ENCODE data around the gene KCNG3.

KCNG3 gene, protein sequence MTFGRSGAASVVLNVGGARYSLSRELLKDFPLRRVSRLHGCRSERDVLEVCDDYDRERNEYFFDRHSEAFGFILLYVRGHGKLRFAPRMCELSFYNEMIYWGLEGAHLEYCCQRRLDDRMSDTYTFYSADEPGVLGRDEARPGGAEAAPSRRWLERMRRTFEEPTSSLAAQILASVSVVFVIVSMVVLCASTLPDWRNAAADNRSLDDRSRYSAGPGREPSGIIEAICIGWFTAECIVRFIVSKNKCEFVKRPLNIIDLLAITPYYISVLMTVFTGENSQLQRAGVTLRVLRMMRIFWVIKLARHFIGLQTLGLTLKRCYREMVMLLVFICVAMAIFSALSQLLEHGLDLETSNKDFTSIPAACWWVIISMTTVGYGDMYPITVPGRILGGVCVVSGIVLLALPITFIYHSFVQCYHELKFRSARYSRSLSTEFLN

DNA sequence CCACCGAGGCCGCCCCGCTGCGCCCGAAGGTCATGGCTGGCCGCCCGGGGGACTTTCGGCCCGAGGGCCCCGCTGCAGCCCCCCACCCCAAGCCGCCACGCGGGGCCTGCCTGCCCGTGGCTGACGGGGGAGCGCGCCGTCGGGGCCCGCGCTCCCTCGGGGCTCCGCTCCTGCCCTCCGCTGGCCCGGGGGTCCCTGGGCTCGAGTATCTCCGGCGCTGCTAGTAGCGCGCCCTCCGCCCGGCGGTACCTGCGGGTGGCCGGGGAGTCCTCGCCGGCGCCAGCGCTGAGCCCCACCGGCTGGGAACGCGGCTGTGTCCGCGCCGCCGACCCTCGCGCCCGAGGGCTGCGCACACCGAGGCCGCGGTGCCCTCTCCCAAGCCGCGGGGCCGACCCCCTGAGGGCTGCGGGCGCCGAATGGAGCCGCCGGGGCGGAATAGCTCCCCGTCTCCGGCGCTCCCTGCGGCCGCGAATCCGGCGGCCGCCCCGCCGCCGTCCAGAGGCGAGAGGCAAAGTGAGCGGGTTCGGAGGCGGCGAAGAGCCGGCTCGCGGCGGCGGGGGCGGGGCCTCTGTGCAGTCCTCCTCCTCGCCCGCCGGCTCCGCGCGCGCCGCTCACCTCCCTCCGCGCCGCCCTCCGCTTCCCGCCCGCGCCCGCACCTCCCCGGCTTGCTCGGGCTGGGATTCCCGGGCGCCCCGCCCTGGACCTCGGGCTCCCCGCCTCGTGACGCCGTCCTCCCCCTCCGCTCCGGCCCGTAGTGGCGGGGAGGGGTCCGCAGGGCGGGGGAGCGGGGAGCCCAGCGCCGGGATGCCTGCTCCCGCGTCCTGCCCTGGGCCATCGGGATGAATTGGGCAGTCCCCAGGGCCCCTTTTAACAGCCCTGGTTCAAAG is at the start of gene KCNG3:
TSS of gene KCNG3 (minus strand) at position 515 of the 887 bp plus-strand sequence. CDS start at position 34, 481 bp downstream.
- DNase-seq (ENCODE audit: low read depth) = peak; percentile 72

DNA sequence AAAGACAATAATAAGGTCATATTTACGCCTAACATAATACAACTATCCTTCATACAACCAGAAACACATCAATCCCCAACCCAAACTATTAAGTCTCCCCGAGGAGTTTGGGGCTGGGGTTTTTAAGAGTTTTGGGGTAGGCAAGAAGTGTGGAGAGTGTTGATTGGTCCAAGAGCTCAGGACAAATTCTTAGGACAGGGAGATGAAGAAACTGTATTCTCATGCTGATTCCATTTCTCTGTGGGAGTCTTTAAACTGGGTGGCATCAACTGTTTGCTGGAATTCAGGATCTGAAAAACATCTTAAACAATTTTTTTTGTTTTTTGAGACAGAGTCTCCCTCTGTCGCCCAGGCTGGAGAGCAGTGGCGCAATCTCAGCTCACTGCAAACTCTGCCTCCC is 49.1 kb upstream of the KCNG3 start:
- DNase-seq (ENCODE audit: low read depth) = no peak

DNA sequence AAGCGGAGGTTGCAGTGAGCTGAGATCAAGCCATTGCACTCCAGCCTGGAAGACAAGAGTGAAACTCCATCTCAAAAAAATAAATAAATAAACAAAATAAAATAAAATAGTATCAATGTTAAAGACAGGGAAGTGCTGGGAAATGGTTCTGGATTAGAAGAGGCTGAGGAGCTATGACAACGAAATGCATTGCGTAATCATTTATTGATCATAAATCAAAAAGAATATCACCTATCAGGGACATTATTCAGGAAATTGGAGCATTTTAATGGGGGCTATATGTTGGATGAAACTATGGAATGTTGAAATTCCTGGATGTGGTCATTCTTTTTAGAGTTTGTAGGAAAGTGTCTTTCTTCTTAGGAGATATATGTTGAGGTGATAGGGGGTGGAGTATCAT is 43.7 kb upstream of the KCNG3 start:
- no peak for DNase-seq (ENCODE audit: low read depth)

DNA sequence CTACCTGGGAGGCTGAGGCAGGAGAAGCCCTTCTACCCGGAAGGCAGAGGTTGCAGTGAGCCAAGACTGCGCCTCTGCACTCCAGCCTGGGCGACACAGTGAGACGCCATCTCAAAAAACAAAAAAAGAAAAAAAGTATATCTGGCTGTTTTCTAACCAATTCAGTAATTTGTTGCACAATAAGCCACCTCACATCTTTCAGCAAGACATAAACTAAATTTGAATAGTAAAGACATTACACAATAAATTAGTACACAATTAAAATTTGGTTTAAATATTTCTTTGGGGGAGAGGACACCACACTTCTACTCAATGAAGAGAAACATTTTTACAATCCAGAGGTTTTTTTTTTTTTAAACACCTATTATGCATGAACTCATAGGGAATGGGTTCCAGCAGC is 38.6 kb upstream of the KCNG3 start:
- DNase-seq (ENCODE audit: low read depth) = no peak

DNA sequence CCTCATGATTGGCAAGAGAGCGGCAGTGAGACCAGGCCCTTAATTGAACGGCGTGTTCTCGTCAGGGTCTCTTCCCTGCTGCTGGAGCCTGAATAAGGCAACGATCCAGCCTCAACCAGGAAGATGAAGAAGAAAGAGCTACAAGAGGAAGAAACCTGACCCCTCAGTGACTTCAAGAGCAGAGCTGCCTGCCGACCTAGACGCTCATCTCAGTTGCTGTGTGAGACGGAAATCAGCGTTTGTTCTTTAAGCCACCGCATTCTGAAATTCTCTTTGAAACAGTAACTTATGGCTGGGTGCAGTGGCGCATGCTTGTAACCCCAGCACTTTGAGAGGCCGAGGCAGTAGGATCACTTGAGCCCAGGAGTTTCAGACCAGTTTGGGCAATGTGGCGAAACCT is 29.6 kb upstream of the KCNG3 start:
- no peak for DNase-seq (ENCODE audit: low read depth)

DNA sequence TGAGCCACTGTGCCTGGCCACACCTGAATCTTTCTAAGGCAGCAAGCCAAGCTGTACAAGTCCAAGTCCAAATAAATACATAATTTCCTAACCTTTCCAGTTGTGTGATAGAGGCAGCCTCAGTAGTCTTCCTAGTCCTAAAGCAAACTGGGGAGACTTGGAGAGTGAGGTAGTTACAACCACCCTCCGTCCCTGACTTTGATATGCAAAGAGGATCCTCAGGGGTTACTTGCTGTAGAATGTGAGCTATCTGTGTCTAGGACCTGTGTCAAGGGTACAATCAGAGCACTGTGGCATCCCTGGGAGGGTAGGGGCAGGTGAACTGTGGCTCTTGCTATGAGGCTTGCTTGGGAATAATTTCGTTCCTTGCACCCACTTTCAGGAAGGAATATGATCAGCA is 28.3 kb upstream of the KCNG3 start:
- no peak for DNase-seq (ENCODE audit: low read depth)

DNA sequence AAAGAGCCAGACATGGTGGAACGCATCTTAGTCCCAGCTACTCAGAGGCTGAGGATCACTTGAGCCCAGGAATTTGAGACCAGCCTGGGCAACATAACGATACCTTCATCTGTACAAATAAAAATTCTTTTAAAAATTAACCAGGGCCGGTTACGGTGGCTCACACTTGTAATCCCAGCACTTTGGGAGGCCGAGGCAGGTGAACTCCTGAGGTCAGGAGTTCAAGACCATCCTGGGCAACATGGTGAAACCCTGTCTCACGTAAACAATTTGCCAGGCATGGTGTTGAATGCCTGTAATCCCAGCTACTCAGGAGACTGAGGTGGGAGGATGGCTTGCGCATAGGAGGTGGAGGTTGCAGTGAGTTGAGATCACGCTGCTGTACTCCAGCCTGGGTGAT is 25.8 kb upstream of the KCNG3 start:
- no peak for DNase-seq (ENCODE audit: low read depth)

DNA sequence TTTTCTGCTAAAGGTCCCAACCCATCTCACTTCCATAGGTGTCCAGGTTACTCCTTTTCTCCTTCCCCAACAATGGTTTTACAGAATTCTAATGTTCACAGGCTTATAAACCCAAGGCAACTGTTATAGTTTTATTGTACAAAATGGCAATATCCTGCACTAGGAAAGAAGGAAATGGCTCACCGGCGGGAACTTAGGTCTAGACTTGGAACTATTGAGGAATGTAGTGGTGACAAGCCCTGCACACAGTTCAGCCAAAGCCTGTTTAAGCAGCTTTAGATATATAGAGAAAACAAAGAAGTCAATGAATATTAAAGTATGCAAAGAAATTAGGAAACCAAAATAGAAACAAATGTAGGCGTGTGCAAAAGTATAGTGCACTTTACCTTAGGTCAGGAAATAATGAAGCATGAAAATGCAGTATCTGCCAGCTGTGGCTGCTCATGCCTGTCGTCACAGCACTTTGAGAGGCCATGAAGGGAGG is 22.7 kb upstream of the KCNG3 start:
- DNase-seq (ENCODE audit: low read depth) = no peak

DNA sequence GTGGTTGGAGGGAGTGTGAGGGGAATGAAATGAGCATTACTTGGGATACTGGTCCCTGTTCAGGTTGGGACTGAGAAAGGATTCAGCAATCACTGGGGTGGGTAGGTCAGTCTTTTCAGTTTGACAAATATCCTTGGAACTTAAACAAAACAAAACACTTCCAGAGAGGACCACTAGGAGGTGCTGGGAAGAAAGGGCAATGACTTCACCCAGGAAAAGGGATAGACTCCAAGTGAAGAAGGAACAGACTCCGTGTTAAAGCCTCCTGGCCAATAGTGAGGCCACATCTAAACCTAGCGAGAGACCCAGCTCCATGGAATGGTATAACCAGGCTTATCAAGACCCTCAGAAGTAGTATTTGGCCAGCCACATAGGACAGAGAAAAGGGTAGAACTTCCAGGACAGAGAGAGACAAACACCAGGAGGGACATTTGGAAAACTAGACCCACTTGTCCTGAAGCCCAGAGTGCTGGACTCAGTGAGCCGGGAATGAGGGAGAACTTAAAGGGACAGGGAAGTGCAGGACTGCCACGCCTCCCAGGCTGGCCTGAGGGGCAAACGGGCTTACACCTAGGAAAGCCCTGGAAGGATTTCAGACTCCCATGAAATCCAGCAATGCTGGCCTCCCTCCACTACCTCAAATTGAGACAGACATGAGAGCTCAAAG is 19.6 kb upstream of the KCNG3 start:
- no peak for DNase-seq (ENCODE audit: low read depth)

DNA sequence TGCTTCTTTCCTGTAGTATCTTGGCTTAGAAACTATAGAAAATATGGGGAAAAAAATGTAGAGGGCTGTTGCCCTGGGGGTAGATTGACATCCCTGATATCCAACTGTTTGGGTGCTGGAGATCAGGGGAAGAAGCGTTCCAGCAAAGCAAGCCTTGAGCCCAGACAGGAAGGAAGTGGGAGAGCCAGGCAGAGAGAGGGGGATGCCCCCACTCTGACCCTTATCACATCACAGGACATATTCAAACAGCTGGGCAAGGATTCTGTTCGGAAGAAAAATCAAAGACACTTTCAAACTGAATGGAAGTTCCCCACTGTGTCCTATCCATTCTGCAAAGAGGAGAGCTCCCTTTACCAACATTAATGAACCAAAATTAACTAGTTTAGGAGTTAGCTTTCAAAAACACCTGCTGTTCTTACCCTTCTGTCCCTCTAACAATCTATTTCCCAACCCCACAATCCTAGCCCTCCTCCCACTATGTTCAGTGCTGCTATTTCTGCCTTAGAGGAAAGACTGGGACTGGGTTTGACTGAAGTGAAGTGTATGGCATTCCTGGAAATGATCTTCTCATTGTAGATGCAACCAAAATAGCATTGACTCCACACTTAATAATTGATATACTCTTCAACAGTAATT is 16.9 kb upstream of the KCNG3 start:
- DNase-seq (ENCODE audit: low read depth) = no peak

DNA sequence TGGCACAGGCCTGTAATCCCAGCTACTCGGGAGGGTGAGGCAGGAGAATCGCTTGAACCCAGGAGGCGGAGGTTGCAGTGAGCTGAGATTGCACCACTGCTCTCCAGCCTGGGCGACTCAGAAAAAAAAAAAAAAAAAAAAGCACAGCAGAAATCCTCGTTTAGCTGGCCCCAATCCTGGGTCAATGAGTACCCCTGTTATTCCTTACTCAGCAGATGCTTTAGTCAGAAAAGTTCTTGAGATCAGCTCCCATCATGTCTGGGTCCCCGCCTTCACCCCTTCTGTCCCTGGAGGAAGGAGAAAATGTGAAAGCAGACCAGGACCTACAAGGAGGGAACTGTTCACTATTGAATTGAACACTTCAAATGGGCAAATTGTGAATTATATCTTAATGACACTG is 16.4 kb upstream of the KCNG3 start:
- no peak for DNase-seq (ENCODE audit: low read depth)

DNA sequence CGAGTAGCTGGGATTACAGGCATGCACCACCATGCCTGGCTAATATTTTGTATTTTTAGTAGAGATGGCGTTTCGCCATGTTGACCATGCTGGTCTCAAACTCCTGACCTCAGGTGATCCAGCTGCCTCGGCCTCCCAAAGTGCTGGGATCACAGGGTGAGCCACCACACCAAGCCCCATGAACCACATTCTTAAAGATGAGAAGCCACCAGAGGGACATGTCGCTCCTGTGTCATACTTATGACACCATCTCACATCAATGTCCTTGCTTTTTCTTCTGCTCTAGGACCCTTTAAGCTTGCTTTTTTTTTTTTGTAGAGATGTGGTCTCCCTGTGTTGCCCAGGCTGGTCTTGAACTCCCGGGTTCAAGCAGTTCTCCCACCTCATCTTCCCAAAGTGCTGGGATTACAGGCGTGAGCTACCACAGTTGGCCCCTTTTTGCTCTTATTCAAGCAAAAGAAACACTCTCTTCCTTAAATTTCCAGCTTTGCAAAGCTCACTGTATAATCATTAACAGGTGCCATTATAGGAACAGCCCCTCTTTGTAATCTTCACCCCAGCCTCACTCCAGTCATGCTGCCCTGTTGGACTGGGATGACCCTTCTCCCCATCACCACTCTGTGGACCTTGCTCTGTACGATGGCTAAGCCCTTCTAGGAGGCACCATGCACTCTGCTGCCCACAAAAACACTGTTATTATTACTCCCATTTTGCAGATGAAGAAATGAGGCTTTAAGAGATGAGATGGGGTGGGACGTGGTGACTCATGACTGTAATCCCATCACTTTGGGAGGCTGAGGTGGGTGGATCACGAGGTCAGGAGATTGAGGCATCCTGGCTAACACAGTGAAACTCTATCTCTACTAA is 10.8 kb upstream of the KCNG3 start:
- DNase-seq (ENCODE audit: low read depth) = no peak

DNA sequence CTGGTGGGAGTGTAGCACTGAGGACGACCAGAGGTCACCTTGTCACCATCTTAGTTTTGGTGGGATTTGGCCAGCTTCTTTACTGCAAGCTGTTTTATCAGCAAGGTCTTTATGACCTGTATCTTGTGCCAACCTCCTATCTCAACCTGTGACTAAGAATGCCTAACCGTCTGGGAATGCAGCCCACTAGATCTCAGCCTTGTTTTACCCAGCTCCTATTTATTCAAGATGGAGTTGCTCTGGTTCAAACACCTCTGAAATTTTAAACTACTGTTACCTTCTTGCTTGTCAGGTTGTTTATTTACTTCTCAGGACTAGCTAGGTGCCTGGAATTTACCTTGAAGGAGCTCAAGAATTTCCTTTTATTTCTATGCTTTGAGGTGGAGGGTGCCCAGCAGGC is 9.5 kb upstream of the KCNG3 start:
- no peak for DNase-seq (ENCODE audit: low read depth)

DNA sequence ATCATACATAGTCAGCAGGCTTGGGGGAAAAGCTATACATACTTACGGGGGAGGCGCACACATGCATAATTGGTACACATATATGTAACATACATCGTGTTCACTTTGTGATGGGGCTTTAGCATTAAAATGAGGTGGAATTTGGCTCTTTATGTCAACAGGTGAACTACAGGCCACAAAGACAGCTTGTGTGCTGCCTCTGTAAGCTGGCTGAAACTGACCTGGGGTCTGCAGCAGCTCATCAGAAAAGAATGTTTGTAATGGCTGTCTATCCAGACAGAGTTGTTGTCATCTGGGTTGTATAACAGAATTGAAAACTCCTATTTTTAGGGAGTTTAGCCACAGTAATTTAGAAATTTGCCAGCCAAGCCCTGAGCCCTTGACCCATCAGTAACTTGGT is 4.7 kb upstream of the KCNG3 start:
- no peak for DNase-seq (ENCODE audit: low read depth)

DNA sequence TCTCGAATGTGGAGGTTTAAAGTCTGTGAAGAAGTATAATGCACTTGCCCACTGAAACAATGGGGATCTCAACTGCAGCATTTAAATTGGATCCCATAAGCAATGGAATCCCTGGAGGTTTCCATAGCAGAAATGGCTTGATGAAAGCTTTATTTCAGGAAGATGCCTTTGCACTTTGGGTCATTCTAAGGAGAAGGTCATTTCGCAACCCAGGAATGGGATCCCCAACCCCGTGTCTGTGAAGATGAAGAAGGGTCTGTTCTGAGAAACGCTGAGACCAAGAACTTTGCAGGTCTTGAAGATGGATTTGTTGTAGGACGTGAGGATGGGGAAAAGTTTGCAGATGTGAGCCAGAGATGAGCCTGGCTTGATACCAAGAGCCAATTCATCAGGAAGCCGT is 1.8 kb upstream of the KCNG3 start:
- no peak for DNase-seq (ENCODE audit: low read depth)

DNA sequence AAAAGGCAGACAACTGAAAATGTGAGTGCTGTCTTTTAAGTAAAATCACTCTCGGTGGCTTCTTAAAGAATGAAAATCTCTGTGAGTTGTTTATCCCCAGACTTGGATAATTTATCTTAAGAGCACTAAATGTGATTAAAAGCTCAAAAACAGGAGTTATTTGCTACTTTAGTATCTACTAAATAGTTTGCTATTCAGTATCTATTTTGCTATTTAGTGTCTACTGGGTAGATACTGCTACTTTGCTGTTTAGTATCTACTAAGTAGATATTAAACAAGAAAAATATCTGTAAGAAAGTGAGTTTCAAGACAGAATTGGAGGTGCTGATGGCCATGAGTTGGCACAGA is 1.4 kb upstream of the KCNG3 start:
- DNase-seq (ENCODE audit: low read depth) = no peak

DNA sequence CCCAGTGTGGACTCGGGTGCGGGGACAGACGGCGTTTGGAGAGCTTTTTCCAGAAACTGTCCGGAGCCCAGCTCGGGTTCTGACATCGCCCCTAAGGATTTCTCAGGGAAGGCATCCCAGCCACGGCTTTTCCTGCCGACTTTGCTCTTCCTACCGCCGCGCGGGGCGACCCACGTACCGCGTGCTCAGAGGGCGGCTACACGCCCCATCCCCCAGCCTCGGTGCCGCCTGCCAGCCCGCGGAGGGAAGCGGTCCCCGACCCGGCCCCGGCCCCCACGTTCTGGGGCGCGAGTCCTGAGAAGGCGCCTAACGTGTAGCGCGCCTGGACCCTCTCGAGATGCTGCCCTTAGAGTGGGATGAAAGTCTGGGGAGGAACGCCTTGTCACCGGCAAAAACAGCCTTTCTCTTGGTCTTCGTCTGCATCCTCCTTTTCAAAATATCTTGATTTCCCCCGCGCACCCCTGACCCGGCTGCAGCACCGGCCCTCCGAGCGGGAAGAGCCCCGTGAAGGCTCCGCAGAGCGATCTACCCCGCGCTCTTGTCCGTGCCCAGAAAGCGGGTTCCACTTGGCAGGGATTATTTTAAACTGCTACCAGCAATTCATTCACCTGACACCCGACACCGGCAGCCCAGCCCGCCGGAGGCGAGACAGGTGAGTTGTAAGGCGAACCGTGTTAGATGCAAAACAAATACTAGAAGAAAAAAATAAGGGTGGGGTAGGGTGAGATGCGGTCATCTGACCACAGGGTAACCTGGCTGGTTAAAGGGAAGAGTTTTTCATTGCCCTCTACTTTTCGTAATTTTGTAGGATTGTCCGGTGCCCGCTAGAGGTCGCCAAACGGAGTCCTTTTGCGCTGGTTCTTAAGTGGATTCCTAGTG is 812 bp upstream of the KCNG3 start:
- DNase-seq (ENCODE audit: low read depth) = peak; percentile 51

DNA sequence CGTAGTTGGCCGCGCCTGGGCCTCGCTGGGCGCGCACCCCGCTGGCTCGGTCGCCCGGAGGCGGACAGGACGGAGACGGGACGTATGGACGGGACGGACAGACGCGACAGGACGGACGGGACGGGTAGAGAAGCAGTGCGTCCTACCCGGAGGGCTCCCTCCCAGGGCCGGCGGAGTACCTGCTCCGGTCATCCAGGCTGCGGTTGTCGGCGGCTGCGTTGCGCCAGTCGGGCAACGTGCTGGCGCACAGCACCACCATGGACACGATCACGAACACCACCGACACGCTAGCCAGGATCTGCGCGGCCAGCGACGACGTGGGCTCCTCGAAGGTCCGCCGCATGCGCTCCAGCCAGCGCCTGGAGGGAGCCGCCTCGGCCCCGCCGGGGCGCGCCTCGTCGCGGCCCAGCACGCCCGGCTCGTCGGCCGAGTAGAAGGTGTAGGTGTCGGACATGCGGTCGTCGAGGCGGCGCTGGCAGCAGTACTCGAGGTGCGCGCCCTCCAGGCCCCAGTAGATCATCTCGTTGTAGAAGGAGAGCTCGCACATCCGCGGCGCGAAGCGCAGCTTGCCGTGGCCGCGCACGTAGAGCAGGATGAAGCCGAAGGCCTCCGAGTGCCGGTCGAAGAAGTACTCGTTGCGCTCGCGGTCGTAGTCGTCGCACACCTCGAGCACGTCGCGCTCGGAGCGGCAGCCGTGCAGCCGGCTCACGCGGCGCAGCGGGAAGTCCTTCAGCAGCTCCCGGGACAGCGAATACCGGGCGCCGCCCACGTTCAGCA is 903 bp downstream of the KCNG3 start:
- DNase-seq (ENCODE audit: low read depth) = peak; percentile 10

DNA sequence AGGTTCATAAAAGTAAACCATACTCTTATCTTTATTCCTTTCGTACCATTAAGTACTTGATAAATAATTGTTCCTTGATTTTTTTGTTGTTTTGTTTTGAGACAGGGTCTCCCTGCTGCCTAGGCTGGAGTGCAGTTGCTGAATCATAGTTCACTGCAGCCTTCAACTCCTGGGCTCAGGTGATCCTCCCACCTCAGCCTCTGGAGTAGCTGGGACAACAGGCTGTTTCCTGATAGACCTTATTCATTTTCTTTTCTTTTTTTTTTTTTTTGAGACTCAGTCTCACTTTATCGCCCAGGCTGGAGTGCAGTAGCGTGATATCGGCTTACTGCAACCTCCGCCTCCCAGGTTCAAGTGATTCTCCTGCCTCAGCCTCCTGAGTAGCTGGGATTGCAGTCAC is 5.5 kb downstream of the KCNG3 start:
- no peak for DNase-seq (ENCODE audit: low read depth)

Measured in stimulated activated CD4-positive, alpha-beta T cell treated with anti-CD3 and anti-CD28 coated beads, Interleukin-2, amount 100 ng/mL, for 4 hours (primary cell).